Activated CD8-positive, alpha-beta memory T cell treated with anti-CD3 and anti-CD28 coated beads for 48 hours (primary cell): ENCODE data around the gene DCDC2.
"Not testable (repeated sequence)": the region's sequence is repeated elsewhere in the genome, so short reads cannot be mapped to it uniquely, and the experiment has no call there.

Experiments used
- DNase-seq, 3 experiments: peaks; one replicate each; pipeline ENCODE4 v3.0.0-alpha.2; 2020; ENCODE audit warnings: low read depth in 2 of 3, low spot score in 2 of 3

The DCDC2 gene

DNA sequence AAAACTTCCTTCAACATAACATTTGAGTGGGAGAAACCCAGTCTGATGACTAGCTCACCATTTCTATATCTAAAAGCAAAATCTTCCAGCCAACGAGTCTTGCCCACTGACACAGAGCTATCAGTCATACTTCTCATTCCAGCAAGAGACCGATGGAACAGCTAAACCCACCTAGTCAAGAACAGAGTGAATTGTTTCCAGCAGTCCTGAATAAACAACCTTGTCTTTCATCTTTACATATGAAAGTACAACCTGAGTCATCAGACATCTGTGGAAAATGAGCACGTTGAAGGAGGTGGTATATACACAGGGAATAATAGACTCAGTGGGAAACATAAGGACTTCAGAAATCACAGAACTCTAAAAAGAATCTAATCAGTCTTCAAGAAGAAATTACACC is 208.0 kb downstream of the DCDC2 start:
- DNase-seq: no peak

DNA sequence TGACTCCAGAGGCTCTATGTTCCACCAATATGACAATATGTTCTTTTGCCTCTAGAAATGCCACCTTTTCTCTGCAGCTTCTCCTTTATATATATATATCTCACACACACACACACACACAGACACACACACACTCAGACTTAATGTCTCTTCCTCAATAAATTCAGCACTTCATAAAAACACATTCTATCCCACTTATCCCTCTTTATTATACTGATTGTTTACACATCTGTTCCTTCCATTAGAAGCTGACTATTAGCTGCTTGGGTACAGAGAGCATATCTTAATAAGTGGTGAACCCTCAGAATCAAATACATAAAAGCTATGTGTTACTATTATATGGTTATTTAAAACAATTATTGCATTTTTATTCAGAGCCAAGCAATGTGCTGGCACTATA is 208.6 kb downstream of the DCDC2 start:
- no peak for DNase-seq

DNA sequence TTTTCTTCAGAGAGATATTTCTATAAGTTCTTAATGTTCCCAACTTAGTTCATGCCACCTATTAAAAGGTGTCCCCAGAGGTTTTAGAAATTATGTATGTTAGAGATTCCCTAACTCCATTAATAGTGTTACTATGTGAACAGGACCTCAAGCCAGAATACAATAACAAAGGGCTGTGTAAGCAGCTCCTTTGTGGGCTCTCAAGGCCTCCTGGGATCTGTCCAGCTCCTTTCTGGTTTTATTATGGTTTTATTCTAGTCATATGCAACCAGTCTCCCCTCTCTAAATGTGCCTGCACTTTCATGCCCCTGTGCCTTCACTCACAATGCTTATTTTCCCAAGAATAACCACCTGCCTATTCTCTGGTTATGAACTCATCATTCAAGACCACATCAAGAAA is 209.2 kb downstream of the DCDC2 start:
- no peak for DNase-seq

DNA sequence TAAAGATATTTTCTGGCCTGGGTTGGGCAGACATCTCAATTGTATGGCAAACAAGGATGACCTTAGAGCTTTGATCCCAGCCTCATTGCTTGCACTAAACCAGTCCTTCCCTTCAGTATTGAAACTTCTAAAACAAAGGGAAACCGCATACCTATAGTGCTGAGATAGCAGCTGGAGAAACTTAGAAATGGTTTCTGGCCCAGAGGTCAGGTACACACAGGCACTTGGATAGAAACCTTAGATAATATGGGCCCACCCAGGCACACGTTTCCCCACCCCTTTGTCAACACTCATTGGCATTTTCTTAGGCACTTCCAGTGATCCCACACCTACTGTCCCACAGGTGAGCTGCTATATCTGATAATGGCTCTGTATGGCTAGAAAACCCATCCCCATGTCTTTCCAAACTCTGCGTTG is 209.7 kb downstream of the DCDC2 start:
- DNase-seq: no peak

- DNase-seq: no peak
Observed at GRCh38 chr6:24147511-24148153, 210.2 kb downstream of the DCDC2 start.

DNA sequence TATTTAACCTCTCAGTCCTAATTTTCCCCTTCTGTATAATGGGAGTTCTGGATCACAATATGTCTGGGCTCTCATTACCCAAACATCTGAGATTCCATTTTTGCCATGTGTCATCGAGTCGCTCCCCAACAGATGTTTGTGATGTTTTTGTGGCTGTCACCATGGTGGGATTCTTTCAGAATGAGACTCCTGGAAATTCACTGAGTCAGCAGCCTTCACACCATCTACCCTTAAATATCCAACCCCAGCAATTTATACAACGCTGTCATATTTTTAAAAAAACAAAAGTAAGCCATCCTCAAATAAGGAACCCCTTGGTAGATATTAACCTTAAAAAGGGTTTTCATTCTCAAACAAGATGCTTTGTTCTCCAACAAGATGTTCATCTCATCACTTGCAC is 211.0 kb downstream of the DCDC2 start:
- DNase-seq: no peak

- no peak for DNase-seq
Observed at GRCh38 chr6:24145690-24146131, 212.1 kb downstream of the DCDC2 start.

- DNase-seq: not testable (repeated sequence)
Observed at GRCh38 chr6:24142733-24143132, 215.1 kb downstream of the DCDC2 start.

- no peak for DNase-seq
Observed at GRCh38 chr6:24140591-24140990, 217.3 kb downstream of the DCDC2 start.

GRCh38 chr6:24139639-24140038 is 218.2 kb downstream of the DCDC2 start:
- DNase-seq: no peak

GRCh38 chr6:24139080-24139479 is 218.8 kb downstream of the DCDC2 start:
- DNase-seq: no peak

- no peak for DNase-seq
Observed at GRCh38 chr6:24131751-24132150, 226.1 kb downstream of the DCDC2 start.

DNA sequence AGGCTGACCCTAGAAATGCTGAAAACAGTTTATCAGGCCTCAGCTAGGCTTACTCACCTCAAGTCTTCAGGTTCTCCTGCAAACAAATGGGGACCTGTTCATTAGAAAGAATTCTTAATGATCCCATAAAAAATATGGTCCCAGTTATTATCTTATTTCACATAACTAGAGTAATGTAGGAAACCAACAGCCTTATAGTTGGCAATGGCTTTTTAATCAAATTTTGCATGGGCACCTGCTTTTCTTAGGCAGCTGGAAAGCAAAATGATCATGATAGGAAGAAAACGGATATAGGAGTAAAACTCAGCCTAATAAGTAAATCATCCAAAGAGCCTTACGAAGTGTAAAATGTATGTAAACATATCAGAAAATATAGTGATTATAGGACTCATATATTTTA is 230.5 kb downstream of the DCDC2 start:
- DNase-seq: no peak

DNA sequence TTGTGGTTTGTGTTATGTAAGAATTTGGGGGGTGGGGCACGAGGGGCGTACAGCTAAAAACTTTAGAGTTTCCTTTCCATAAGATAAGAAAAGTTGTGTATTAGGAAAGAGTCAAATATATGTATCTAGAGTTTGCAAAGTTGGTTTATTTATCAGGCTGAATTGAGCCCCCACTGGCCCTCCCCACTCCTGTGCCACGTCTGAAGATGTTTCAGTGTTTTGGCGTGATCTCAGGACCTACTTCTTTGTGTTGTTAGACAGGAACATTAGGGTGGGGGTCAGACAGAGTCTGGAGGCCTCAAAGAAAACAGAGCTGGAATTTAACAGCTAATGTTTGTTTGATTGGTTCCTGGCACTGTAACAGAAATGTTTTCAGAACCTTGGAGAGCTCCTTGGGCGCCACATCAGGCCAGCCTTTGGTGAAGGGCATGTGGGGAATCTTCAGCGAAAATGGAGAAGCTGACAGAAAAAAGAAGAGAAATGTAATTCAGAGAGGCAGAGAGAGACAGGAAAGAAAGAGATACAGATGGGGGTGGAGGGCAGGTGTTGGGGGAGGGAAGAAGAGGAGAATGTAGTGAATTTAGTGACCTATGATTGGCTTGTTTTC is 231.2 kb downstream of the DCDC2 start:
- no peak for DNase-seq

DNA sequence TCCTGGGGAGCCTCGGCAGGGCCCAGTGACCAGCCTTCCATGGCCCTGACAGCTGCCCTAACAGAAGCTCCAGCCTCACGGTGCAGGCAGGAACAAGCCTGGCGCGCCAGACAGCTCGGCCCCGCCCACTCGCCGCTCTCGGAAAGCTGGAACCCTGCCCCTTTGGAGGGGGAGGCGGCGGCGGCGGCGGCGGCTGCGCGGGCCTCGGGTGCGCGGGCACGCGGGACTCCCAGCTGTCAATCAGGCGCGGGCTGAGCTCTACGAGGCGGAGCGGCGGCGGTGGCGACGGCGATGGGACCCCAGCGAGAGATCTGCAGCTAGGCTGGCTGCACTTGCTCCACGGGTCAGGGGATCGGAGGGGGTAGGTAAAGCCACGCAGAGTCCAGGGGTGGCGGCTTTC is 231.9 kb downstream of the DCDC2 start, which contains the start of gene NRSN1:
NRSN1 (plus strand) TSS at position 236 of the 400 bp plus-strand sequence. CDS start 8,113 bp downstream, outside the sequence.
- DNase-seq: no peak

- no peak for DNase-seq
Observed at GRCh38 chr6:24122139-24122538, 235.7 kb downstream of the DCDC2 start.
